Activated CD8-positive, alpha-beta memory T cell treated with anti-CD3 and anti-CD28 coated beads for 4 hours (primary cell): ENCODE data around the gene ALK.
A peak's percentile ranks its signal among the peaks of the same experiment; 100 is the strongest.

Source experiments
- DNase-seq, 2 donors: peaks; one replicate each; pipeline ENCODE4 v3.0.0-alpha.2; 2020; ENCODE audit warnings: low read depth in 2 of 2

The ALK gene

DNA sequence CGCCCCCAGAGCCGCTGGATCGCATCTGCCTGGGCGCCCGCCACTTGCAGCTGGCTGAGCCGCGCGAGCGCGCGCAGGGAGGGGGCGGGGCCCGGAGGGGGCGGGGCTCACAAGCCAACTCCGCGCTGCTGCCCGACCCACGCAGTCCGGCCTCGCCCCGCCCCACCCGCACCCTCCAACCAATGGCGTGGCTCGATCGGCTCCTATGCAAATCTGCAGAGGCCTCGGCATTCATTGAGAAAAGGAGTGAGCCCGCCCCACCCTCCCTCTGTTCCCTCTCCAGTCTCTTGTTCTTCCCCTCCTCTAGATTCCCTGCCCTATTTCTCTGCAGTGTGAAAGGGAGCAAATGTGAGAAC lies at the start of gene ALK:
Gene ALK, minus strand, starts transcription at position 27 of the 356 bp plus-strand sequence. CDS start 927 bp downstream, outside the sequence.
- peak in 1 of 2 donors; percentile 4 for DNase-seq

GRCh38 chr2:29966266-29966665 lies 44.9 kb upstream of the ALK start:
- no peak for DNase-seq

DNA sequence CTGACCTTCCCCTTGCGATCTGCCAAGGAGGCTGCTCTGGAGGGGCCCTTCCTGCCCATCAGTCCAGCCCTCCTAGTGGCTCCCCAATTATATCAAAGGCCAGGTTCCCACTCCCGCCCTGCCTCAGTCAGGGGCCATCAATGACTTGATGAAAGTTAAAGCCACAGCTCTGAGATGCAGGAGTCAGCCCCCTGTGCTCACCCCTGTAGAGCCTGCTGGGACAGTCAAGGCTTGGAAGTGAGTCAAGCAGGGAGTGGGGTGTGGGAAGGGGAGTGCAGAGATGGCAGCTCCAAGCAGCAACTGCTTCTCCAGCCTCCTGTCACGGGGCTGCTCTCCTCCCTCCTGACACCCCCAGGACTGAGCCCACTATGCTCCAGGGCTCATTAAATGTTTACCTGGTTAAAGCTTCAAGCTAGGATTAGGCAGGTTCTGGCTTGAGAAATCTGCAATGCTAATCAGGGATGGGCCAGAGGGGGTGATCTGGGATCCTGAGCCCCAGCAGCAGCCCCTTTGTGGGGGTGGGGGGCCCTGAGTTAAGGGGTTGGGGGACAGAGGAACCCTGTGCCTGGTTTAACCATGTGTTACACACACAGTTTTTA lies 42.7 kb upstream of the ALK start:
- DNase-seq, result no peak

- no peak for DNase-seq
Measured at GRCh38 chr2:29962922-29963321, 41.5 kb upstream of the ALK start.

DNA sequence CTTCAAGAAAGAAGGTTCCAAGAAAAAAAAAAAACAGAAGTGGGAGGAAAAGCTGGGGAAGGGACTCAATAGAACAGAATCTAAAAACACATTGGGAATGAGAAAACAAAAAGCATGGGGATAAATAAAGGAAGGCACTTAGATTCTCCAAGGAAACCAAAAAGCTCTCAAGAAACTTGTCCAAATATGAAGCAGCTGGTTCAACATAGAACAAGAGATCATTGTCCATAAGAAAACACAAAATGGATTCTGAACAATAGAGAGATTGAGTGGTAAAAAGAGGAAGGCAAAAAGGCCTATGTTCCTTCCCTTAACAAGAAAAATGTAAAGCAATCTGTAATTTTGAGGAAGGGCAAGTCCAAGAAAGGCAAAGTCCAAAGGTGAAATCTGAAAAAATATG lies 32.9 kb upstream of the ALK start:
- DNase-seq, result no peak

DNA sequence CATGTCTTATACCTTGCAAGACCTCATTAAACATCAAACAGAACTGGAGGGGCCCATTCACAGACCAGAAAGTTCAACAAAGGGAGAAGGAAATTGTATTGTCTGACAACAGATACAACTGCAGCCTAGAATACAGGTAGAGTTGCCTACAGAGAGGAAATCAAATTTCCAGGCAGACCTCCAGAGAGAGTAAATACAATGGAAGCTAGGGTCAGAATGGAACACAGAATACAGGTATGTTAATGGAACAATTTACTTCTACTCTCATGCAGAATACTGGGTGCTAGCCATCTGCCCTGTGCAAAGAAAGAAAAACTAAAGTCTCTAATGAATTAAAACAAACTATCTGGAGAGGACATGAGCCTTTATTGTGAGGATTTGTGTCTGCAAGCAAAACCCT lies 31.6 kb upstream of the ALK start:
- DNase-seq, result no peak

DNA sequence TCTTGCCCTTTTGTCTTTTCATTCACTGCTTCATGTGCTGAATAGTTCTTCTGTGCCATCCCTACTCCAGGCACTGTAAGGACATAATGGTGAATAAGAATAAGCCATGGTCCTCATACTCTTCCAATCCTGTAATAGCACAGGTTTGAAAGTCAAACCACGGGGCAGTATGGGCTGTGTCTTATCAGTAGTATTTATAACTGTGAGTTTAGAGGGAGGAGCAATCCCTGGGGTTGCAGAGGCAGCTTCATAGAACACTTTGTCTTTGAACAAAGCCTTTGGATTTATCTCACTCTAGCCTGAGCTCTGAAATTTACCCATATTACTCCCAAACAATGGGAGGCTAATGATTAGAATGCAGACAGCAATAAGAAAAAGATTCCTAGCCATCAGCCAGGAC lies 30.2 kb upstream of the ALK start:
- no peak for DNase-seq

DNA sequence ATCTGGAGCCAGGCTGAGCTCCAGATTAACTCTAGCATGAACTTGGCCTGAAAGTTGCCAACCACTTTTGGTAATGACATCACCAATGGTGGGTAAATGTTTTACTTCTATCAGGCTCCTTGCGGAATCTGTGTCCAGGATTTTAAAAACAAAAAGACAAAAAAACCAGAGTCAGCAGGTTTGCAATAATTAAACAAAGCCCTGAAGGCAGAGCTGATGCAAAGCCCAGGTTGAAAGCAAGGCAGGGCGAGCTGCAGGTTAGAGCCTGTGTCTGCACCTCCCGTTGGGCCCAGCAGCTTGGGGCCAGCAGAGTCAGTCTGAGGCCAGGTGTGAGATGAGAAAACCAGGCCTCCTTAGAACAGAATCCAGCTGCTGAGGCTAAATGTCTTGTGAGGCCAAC lies 29.1 kb upstream of the ALK start:
- DNase-seq, result no peak

GRCh38 chr2:29949042-29949441 lies 27.7 kb upstream of the ALK start:
- DNase-seq, result no peak

DNA sequence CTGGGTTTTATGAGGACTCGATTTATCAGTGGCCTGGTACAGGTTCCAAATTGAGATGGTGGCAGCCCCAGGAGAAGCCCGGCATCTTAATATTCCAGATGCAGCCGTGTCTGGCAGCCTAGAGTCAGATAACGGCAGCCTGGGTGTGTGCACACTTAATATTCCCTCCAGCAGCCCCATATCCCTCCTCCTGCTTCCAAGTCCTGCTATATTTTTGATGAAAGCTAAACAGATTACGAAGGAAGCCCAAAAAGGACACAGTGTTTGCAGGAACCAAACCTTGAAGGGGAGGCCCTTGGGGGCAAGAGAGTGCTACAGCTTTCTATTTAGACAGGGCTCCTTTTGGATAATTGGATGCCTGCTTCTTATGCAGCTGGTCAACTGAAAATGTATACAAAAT lies 25.1 kb upstream of the ALK start:
- no peak for DNase-seq

DNA sequence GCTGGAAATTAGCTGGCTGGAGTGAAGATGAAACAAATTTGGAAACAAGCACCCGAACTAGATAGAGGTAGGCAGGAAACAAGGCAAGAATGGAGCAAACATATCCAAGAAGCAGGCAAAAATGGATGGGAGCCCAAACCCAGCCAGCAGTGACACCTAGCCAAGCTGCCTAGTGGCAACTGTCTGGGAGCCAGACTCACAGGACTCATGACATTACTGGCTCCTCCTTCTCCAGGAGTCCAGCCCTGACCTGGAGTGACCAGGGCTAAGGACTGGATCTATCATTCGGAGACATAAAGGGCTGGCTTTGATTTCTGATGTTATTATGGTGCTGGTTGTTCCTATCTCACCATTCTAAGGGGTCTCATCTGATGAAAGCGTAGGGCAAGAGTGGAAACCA lies 21.3 kb upstream of the ALK start:
- no peak for DNase-seq

DNA sequence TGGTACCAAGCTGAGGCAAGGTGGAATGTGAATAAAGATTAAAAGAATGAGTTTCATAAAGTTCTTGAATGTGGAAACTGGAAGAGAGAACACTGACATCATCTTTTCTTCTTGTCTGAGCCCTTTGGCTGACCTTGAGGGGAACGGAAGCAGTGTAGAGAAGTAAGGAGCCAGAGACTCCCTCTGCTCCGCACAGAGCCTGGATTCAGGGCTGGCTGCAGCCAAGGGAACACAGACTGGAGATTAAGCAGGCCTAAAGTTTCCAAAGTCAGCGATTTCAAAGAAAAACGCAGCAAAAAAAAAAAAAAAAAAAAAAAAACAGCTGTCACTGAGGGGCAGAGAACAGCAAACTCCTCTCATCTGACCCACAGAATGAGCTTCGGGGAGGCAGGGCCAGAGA lies 19.3 kb upstream of the ALK start:
- DNase-seq, result no peak

DNA sequence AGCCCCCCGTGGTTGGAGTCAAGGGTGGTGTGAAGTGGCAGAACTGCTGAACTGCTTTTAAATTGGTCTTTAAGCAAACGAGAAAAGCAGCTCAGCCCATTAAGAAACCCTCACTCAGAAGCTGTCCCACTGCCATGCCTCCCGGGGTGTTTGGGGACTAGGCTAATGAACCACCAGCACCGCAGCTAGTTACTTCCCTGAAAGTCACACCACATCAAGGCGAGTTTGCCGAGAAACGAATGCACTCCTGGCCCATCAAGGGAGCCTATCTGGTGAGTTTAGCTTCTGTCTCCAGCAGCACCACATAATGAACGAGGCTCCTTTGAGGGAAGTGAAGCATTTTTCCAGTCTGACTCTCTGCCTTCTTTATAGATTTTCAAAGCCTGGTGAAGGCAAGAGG lies 14.6 kb upstream of the ALK start:
- DNase-seq, result no peak

DNA sequence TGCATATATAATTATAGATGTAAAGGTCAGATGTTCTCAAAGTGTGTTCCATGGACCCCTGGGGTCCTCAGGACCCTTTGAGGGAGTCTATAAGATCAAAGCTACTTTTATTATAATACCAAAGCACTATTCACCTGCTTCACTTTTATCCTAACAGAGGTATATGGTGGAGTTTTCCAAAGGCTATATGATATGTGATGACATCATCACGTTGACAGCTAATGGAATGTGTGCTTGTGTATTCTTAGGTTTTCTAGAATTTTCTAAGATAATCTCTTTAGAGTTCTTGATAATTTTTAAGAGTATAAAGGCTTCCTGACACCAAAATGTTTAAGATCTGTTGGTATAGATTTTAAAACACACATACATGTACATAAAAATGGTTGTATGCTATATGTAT lies 10.4 kb upstream of the ALK start:
- no peak for DNase-seq

GRCh38 chr2:29923110-29923721 lies 1.8 kb upstream of the ALK start:
- peak in 1 of 2 donors; percentile 16 for DNase-seq

DNA sequence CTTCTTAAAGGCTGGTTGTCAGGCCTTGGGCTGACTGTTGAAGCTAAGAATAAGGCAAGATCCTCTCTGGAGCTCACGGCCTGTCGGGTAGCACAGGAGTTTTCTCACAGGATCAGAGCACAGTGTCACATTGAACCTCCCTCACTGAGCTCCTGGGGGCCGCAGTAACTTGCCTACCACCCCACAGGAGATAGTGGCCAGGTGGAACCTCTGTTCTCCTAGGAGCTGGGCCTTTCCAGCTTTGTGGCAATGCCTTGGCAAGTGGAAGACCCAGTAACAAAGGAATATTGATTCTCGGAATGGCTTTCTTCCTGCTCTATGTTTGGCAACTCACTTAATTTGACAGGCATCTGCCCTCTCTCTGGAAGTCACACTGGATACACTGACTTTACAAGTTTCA lies 1.2 kb upstream of the ALK start:
- no peak for DNase-seq

DNA sequence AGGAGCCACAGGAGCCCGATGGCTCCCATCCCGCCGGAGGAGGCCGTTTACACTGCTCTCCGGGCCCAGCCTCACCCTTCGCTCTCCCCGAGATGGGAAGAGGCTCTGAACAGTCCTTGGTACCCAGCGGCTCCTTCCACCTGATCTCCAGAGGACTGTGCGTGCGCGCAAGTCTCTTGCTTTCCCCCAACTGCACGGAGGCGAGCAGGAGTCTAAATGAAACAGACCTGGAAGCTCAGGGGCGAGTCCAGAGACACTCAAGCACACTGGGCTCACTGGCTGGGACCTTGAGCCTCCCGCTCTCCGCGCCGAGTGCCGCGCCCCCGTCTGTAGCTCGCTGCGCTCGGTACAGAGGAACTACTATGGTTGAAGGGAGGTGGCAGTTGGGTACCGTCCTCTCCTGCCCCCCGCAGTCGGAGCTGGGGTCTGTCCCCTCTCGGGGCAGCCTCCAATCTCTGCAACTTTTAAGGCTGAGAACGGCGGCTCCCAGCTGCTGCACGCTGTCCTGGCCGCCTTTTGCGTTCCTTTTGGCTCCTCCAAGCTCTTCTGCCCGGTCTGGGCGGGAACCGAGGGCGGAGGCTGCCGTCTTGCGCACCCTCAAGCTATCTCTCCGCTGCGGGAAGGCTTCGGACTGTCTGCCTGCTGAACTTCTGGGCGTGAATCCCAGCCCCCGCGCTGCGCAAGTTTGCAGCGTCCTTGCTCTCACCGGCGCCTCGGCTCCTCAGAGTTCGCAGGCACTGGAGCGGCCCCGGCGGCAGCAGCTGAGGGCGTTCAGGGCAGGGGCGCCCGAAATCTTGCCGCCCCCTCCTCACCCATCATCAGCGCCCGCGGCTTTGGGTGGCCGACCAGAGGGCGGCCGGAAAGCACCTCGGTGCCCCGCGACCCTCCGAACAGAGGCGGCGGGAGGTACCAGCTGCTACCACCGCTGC lies 491 bp downstream of the ALK start:
- DNase-seq, result no peak

- no peak for DNase-seq
Measured at GRCh38 chr2:29920130-29920577, 1.2 kb downstream of the ALK start.

DNA sequence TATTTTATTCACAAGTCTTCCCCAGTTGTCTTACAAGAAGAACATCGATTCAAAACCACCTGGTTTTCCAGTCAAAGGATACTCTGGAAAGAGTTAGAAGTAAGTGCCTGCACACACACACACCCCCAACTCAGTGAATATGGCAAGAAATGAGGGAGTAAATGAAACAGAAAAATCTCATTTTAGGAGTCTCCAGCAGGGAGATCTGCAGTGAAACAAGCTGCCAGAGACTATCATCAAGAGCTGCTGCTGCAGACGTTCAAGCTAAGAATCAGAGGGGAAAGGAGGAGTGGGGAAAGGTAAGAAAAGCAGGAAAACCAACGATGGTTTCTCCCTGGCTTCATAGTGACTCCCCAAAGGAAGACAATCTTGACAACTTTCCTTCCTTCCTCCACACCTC lies 2.4 kb downstream of the ALK start:
- DNase-seq, result no peak

GRCh38 chr2:29917781-29918180 lies 3.6 kb downstream of the ALK start:
- DNase-seq, result no peak

GRCh38 chr2:29916571-29916970 lies 4.8 kb downstream of the ALK start:
- no peak for DNase-seq

DNA sequence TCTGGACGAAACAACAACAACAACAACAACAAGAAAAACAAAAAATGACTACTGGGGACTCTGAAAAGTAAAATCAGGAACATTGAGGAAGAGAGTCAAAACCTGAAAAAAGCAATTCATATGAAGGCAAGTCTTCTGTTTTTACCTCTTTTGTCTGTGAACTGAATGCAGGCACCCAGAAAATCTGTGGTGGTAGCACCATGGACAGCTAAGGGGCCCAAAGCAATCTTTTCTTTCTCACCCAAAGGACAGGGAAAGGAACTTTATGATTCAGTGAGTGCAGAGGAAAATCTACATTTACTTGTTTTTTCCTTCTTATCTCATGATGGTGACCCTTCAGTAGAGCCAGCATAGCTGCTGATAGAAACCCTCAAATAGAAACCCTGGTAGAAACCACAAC lies 10.4 kb downstream of the ALK start:
- DNase-seq, result no peak

- no peak for DNase-seq
Measured at GRCh38 chr2:29910465-29910864, 10.9 kb downstream of the ALK start.
